GM03348 (cell line): ENCODE data around the gene C16orf89.

Experiments
- DNase-seq: peaks from one replicate; pipeline ENCODE4 v3.0.0; 2012; ENCODE audit warnings: low spot score

C16orf89 gene

DNA sequence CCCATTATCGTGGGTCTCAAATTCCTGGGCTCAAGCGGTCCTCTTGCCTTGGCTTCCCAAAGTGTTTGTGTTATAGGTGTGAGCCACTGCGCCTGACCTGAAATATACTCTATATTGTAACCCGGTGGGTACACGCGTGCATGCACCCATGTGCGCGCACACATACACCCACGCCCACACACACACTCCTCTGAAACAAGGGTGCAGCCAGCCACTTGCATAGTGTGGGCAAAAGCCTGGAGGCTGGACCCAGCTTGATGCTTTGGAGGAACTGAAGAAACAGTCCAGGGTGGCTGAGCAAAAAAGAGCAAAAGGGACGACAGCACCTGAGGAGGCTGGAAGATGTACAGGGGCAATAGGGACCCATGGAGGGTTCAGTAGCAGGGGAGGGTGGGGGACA lies 61.9 kb downstream of the C16orf89 start:
- no peak for DNase-seq

DNA sequence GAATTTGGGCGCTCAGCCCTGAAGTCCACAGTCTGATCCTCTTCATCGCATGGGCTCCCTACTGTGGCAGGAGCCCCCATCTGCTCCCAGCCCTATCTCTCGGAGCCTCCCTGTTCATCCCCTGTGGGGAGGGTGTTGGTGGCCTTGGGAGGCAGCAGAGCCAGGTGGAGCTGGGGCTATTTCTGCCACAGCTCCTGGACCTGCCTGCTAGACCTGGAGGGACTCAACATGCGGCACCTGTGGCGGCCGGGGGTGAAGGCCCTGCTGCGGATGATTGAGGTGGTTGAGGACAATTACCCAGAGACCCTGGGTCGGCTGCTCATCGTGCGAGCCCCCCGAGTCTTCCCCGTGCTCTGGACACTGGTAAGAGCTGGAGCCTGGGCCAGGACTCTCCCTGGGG lies 62.5 kb downstream of the C16orf89 start:
- DNase-seq: no peak

DNA sequence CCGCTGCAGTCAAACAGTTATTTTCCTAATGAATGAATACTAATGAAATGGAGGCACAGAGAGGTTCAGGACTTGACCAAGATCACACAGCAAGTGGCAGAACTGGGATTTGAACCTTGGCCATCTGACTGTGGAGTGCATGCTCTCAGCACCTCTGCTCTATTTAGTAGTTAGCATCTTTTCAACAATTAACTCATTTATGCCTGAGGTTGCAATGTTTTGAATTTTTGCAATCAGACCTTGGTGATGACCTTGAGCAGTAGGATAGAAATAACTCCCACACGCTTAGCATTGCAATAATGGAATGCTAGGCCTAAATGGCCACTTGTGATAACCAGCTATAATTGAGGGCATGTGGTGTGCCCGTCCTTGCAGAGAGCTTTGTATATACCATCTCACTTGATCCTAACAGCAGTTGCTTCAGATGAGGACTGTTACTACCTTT lies 63.0 kb downstream of the C16orf89 start:
- DNase-seq: no peak

DNA sequence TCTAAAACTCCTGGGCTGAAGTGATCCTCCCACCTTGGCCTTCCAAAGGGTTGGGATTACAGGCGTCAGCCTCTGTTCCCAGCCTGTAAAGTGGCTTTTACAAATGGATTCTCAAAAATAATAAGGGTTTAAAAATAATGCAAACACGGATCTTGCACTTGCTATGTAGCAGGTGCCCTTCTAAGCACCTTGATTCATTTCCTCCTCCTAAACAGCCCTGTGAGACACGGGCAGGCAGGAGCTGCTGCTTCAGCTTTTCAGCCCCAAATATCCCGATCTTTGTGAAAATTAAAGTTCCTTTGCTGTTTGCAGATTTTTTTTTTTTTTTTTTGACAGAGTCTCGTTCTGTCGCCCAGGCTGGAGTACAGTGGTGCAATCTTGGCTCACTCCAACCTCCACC lies 63.8 kb downstream of the C16orf89 start:
- no peak for DNase-seq

DNA sequence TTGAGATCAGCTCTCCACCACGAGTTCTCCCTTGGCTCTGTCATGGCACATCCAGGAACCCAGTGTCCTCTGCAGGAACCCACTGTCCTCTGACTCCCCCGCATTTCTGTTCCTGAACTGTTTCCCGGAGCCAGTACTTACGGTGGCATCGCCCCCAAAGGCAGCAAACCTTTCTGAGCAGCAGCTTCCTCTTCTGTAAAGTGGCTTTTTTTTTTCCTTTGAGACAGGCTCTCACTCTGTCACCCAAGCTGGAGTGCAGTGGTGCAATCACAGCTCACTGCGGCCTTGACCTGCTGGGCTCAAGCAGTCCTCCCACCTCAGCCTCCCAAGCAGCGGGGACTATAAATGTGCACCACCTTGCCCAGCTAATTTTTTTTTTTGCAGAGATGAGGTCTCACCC lies 64.2 kb downstream of the C16orf89 start:
- DNase-seq: no peak

DNA sequence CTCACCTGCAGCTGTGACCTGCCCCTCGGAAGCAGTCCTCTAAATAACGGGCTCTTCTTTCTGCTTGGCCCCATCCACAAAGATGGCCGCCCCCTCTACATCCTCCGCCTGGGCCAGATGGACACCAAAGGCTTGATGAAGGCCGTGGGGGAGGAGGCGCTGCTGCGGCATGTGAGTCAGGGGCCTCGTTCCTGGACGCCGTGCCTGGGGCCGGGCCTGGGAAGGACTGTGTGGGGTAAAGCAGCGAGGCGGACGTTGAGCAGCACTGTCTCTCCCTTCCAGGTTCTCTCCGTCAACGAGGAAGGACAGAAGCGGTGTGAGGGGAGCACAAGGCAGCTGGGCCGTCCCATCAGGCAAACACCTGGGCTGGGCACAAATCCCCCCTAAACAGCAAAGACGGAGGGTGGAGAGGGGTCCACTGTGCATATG lies 65.2 kb downstream of the C16orf89 start:
- DNase-seq: no peak

DNA sequence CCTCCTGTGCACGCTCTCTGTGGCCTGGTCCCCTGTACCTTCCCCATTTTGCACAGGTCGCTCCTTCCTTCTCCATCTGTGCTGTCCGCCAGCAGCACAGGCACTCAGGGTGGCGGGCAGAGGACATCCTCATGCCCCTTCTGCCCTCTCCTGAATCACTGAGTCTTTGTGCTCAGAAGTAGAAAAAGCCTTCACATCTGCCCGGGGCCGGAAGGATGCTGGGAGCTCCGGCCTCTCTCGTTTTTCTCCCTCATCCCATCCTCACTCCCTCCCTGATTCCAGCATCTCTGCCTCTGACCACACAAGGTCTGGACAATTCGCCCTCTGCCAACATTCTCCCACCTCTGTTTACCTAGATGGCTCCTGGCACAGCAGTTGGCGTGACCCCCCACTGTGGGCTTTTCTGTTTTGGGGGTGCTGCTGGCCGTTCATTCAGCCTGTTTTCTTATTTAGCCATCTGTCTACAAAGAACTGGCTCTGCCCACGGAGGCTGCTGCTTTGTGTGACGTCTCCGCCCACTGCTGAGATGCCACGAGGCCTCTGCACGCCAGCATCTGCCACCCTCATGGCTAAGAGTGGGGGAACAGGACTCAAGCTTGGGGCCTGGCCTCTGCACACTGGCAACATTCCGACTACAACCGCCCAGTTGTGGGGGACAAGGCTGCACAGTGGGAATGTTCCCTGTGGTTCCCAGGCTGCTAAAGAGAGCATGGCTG lies 70.9 kb downstream of the C16orf89 start:
- DNase-seq: no peak
